ENCODE results near the gene ADAMTS1.

The ADAMTS1 gene

GRCh38 chr21:26845066-26845758 is at the start of gene ADAMTS1:
ADAMTS1 (minus strand) TSS chr21:26845409; CDS start chr21:26844954, 455 bp downstream.
- peak within 1 kb of the TSS; percentile 93 for H3K4me3 ChIP-seq (ENCODE audit: control insufficient read depth, low read depth, low read length)
- peak; percentile 80 for DNase-seq (ENCODE audit: low read depth)
- peak; percentile 18 for TF ChIP-seq CTCF (IDR thresholded peaks at IDR 0.05; ENCODE audit: control insufficient read depth, insufficient read depth, low read depth, low read length, missing control alignments)

- TF ChIP-seq CTCF (IDR thresholded peaks at IDR 0.05; ENCODE audit: control insufficient read depth, insufficient read depth, low read depth, low read length, missing control alignments), result no peak
These were observed 46.9 kb upstream of the ADAMTS1 start for GRCh38 chr21:26892151-26892550.

GRCh38 chr21:26888931-26889330 is 43.7 kb upstream of the ADAMTS1 start:
- no peak overlapping the region for H3K4me3 ChIP-seq (ENCODE audit: control insufficient read depth, low read depth, low read length)
- DNase-seq (ENCODE audit: low read depth), result no peak
- TF ChIP-seq CTCF (IDR thresholded peaks at IDR 0.05; ENCODE audit: control insufficient read depth, insufficient read depth, low read depth, low read length, missing control alignments), result no peak

More at GRCh38 chr21:26892151-26892550, 46.9 kb upstream of the ADAMTS1 start:
- H3K4me3 ChIP-seq (ENCODE audit: control insufficient read depth, low read depth, low read length), result no peak overlapping the region
- no peak for DNase-seq (ENCODE audit: low read depth)

GRCh38 chr21:26888256-26888655 is 43.0 kb upstream of the ADAMTS1 start:
- DNase-seq (ENCODE audit: low read depth), result no peak
- no peak overlapping the region for H3K4me3 ChIP-seq (ENCODE audit: control insufficient read depth, low read depth, low read length)
- TF ChIP-seq CTCF (IDR thresholded peaks at IDR 0.05; ENCODE audit: control insufficient read depth, insufficient read depth, low read depth, low read length, missing control alignments), result no peak

GRCh38 chr21:26887251-26887650 is 42.0 kb upstream of the ADAMTS1 start:
- no peak overlapping the region for H3K4me3 ChIP-seq (ENCODE audit: control insufficient read depth, low read depth, low read length)
- TF ChIP-seq CTCF (IDR thresholded peaks at IDR 0.05; ENCODE audit: control insufficient read depth, insufficient read depth, low read depth, low read length, missing control alignments), result no peak
- DNase-seq (ENCODE audit: low read depth), result no peak

- DNase-seq (ENCODE audit: low read depth), result no peak
- H3K4me3 ChIP-seq (ENCODE audit: control insufficient read depth, low read depth, low read length), result no peak overlapping the region
- TF ChIP-seq CTCF (IDR thresholded peaks at IDR 0.05; ENCODE audit: control insufficient read depth, insufficient read depth, low read depth, low read length, missing control alignments), result no peak
These were observed 39.2 kb upstream of the ADAMTS1 start for GRCh38 chr21:26884436-26884835.
